Smooth muscle cell (in vitro differentiated cells): ENCODE data around the gene SLC38A3. TPM values are rescaled to one million over a fixed set of nuclear protein-coding genes. Genes with fewer than 3 reads are reported as not detected.
A peak's percentile ranks its signal among the peaks of the same experiment; 100 is the strongest.

Experiments
- DNase-seq: peaks from one replicate; lab custom pipeline; 2025; ENCODE audit not compliant: unreplicated experiment; lab: John Stamatoyannopoulos, UW
- H2AFZ ChIP-seq: fragments of 200-600 bp; sonication (generic); 2 replicates; pipeline ENCODE4 v1.6.0; 2016; ENCODE audit warnings: antibody characterized with exemption, low read depth, mild to moderate bottlenecking
- H3F3A ChIP-seq: fragments of 200-600 bp; sonication (generic); 2 replicates; pipeline ENCODE4 v1.6.0; 2017; ENCODE audit warnings: antibody characterized with exemption, low read depth
- H3K27ac ChIP-seq: fragments of 200-600 bp; sonication (generic); 2 replicates; pipeline ENCODE4 v1.5.1; 2016; ENCODE audit warnings: low read depth, mild to moderate bottlenecking
- H3K27me3 ChIP-seq: fragments of 200-600 bp; sonication (generic); 2 replicates; pipeline ENCODE4 v1.6.1; 2016; ENCODE audit warnings: low read depth, mild to moderate bottlenecking
- H3K36me3 ChIP-seq: fragments of 200-600 bp; sonication (generic); 2 replicates; pipeline ENCODE4 v1.5.1; 2016; ENCODE audit warnings: low read depth
- H3K4me1 ChIP-seq: fragments of 200-600 bp; sonication (generic); 2 replicates; pipeline ENCODE4 v1.5.1; 2016; ENCODE audit warnings: low read depth
- H3K4me2 ChIP-seq: fragments of 200-600 bp; sonication (generic); 2 replicates; pipeline ENCODE4 v1.6.0; 2016; ENCODE audit warnings: mild to moderate bottlenecking
- H3K4me3 ChIP-seq: fragments of 200-600 bp; sonication (generic); 2 replicates; pipeline ENCODE4 v1.5.1; 2016; ENCODE audit warnings: mild to moderate bottlenecking
- H3K79me2 ChIP-seq: fragments of 200-600 bp; sonication (generic); 2 replicates; pipeline ENCODE4 v1.6.0; 2016; ENCODE audit warnings: low read depth, mild to moderate bottlenecking
- H3K9ac ChIP-seq: fragments of 200-600 bp; sonication (generic); 2 replicates; pipeline ENCODE4 v1.6.0; 2016; ENCODE audit warnings: low read depth
- H3K9me3 ChIP-seq: fragments of 200-600 bp; sonication (generic); replicated peaks from 2 replicates; pipeline ENCODE4 v1.5.1; 2016; ENCODE audit warnings: low read depth
- H4K20me1 ChIP-seq: fragments of 200-600 bp; sonication (generic); 2 replicates; pipeline ENCODE4 v1.6.0; 2016; ENCODE audit warnings: low read depth
- WGBS: methylation state at CpG from one replicate; pipeline ENCODE4 v1.1.7; 2016; ENCODE audit warnings: low lambda C conversion rate; 5-methylcytosine and 5-hydroxymethylcytosine counted together
- polyA plus RNA-seq: library from polyadenylated mRNA; unstranded; fragments of >200 nt; fragmentation: Nextera tagmentation; extraction: Ambion mirVana; gene quantifications from 2 replicates; pipeline ENCODE4 v1.2.1, GENCODE V29; 2016
- total RNA-seq: library from RNA; depleted of rRNA; stranded (reverse); fragments of >200 nt; gene quantifications from 2 replicates; pipeline ENCODE4 v1.2.3, GENCODE V29; 2014
- TF ChIP-seq, protein P1 (sequence below): fragments of 200-600 bp; sonication (generic); IDR thresholded peaks from 2 replicates; pipeline ENCODE4 v1.5.1; 2017; ENCODE audit warnings: borderline replicate concordance, mild to moderate bottlenecking, antibody characterized with exemption; ENCODE audit not compliant: insufficient read depth, poor library complexity, severe bottlenecking

The SLC38A3 gene
- total and polyA plus RNA-seq, 2 experiments from 2014 or later = 0.58 to 3.5 TPM

DNA sequence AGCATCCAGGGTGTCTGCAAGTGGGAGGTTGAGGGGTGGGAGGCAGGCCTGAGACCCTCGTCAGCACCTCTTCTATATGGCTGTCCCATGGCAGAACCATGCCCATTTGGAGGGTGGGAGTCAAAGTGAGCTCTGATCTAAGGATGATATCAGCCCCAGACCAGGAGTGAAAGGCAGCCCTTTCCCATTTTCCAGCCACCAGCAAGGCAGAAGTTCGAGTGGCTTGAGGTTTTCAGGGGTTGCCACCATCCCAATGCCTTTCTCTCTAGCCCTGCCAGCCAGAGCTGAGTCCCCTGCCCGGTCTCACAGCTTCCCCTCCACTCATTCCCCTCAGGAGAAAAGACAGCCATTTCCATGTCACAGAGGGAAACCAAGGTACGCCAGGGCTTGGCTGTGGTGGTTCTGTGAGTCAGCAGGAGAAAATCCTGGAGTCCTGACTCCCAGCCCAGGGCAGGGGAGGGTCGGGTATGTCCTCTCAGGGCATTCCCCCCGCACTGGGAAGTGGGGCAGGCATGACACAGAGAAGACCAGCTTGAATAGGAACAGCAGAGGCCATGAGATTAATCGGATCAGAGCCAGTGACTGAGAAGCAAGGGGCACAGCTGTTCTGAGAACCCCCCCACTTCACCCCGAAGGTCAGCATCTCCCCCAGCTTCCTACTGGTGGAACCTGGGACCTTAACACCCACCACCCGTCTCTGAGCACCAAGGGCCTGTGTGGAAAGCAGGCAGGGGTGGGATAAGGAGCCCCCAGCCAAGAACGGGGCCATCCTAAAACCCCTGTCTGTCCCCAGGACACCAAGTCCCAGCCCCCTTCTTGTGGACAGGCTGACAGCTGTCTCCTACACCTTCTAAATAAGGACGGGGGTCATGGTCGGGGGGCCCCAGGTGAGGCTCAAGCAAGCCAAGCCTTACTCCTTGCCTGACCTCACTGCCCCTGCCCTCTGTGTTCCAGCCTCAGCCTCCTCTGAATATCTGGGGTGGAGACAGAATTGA is 965 bp upstream of the SLC38A3 start:
- Histone ChIP-seq H3K4me2 (peak overlapping the region; percentile 97), H2AFZ (no peak overlapping the region), H3K9me3 (no peaks in the 10 kb centered on the region), H3K9ac (no peak overlapping the region), H3K27ac (no peak overlapping the region), H3K4me3 (no peak overlapping the region), H3K27me3 (peaks cover 13% of the 10 kb centered on the region), H3F3A (no peaks in the 10 kb centered on the region), H4K20me1 (no peaks in the 10 kb centered on the region), H3K79me2 (no peaks in the 10 kb centered on the region), H3K36me3 (no peaks in the 10 kb centered on the region), H3K4me1 (peaks cover 19% of the 10 kb centered on the region)
- WGBS = 80% methylated on average over 12 of the region's 12 CpGs
- TF ChIP-seq, protein P1, sequence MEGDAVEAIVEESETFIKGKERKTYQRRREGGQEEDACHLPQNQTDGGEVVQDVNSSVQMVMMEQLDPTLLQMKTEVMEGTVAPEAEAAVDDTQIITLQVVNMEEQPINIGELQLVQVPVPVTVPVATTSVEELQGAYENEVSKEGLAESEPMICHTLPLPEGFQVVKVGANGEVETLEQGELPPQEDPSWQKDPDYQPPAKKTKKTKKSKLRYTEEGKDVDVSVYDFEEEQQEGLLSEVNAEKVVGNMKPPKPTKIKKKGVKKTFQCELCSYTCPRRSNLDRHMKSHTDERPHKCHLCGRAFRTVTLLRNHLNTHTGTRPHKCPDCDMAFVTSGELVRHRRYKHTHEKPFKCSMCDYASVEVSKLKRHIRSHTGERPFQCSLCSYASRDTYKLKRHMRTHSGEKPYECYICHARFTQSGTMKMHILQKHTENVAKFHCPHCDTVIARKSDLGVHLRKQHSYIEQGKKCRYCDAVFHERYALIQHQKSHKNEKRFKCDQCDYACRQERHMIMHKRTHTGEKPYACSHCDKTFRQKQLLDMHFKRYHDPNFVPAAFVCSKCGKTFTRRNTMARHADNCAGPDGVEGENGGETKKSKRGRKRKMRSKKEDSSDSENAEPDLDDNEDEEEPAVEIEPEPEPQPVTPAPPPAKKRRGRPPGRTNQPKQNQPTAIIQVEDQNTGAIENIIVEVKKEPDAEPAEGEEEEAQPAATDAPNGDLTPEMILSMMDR = no peak
- no peak for DNase-seq

DNA sequence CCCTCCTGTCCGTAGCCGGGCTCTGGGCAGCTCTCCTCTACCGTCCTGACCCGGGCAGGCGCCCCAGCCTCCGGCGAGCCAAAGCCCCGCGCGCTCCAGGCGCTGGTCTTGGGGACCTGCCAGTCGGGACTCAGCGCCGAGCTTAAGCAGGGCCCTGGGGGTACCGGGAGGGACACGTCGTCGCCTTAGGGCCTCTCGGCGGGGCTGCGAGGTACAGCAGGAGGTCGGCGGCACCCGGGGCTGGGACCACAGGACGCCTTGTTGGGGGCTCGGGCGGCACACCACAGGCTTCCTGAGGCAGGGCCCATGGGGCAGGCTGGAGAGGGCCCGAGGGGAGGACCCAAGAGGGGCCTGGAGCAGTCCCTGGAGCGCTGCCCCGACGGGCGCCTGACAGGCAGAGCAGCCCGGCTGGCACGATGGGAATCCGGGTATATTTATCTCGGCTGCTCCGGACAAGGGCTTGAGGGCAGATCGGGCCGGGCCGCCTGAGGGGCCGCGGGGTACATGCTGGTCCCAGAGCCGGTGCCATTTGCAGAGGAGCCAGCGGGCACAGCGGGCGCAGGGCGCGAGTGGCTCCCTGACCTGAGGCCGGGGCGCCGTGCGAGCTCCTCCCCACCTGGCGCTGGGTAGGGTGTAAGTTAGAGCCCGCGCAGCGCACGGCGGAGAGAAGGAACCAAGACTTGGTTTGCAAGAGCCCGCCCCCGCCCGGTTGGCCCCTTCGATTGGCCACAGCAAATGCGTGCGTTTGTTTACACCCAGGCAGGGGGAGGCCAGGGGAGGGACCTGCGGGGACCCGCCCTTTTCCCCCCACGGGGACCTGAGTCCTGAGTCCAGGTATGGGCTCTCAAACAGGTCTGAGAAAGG is 574 bp downstream of the SLC38A3 start:
- Histone ChIP-seq H3K9ac (no peak overlapping the region), H2AFZ (peak overlapping the region; percentile 79), H3K36me3 (no peaks in the 10 kb centered on the region), H3K79me2 (no peaks in the 10 kb centered on the region), H3K4me2 (peak overlapping the region; percentile 97), H3K9me3 (no peaks in the 10 kb centered on the region), H3K27me3 (peaks cover 13% of the 10 kb centered on the region), H3F3A (no peaks in the 10 kb centered on the region), H4K20me1 (no peaks in the 10 kb centered on the region), H3K4me3 (peak overlapping the region; percentile 59), H3K27ac (no peak overlapping the region), H3K4me1 (peaks cover 19% of the 10 kb centered on the region)
- TF ChIP-seq, protein P1 = no peak
- 3% methylated on average over 65 of the region's 67 CpGs for WGBS
- DNase-seq = peak; percentile 54

DNA sequence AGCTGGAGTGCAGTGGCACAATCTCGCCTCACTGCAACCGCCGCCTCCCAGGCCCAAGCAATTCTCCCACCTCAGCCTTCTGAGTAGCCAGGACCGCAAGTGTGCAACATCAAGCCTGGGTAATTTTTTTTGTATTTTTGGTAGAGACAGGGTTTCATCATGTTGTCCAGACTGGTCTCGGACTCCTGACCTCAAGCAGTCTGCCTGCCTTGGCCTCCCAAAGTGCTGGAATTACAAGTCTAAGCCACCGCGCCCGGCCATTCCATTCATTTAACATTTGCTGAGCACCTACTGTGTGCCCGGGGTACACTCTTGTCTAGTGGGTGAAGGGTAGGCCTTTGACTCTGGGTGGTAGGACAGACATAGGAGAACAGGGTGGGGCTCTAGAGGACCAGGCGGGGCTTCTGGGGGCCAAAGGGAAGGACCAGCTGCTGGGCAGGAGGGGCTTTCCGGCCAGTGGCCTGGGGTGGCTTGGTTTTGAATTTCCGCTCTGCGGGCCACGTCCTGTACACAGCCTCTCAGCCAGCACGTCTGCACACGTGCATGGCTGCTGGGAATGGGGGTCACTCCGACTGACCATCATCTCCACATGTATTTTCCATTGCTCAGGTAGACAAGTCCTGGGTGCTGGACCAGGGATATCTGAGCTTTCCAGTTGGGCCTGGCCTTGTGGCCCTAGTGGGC is 2.4 kb downstream of the SLC38A3 start:
- TF ChIP-seq, protein P1 = no peak
- peaks cover 9% of the 10 kb centered on the region for H3K4me1 ChIP-seq
- H3K9ac ChIP-seq = no peak overlapping the region
- H4K20me1 ChIP-seq = no peaks in the 10 kb centered on the region
- H3K27me3 ChIP-seq = peaks cover 13% of the 10 kb centered on the region
- no peaks in the 10 kb centered on the region for H3K9me3 ChIP-seq
- H2AFZ ChIP-seq = no peak overlapping the region
- DNase-seq = no peak
- H3K27ac ChIP-seq = no peak overlapping the region
- no peak overlapping the region for H3K4me2 ChIP-seq
- no peaks in the 10 kb centered on the region for H3K36me3 ChIP-seq
- no peaks in the 10 kb centered on the region for H3K79me2 ChIP-seq
- H3K4me3 ChIP-seq = no peak overlapping the region
- 91% methylated on average over 17 of the region's 17 CpGs for WGBS
- H3F3A ChIP-seq = no peaks in the 10 kb centered on the region
